HG03565 (cell line): ENCODE measurements around the gene PNMA6E.

Experiments used
- ATAC-seq: cut with Tn5 transposase; IDR thresholded peaks from one replicate; pipeline ENCODE4 v1.9.1; 2021; ENCODE audit warnings: mild to moderate bottlenecking, moderate library complexity; ENCODE audit not compliant: unreplicated experiment

The PNMA6E gene

GRCh38 chrX:153401133-153401764 lies at the start of gene PNMA6E:
PNMA6E (minus strand) TSS chrX:153401350; CDS start chrX:153398849, 2,501 bp downstream.
- ATAC-seq: no peak

- ATAC-seq: no peak
Observed at GRCh38 chrX:153450949-153451277, 49.8 kb upstream of the PNMA6E start.

- ATAC-seq: no peak
Observed at GRCh38 chrX:153450114-153450948, 49.2 kb upstream of the PNMA6E start.

DNA sequence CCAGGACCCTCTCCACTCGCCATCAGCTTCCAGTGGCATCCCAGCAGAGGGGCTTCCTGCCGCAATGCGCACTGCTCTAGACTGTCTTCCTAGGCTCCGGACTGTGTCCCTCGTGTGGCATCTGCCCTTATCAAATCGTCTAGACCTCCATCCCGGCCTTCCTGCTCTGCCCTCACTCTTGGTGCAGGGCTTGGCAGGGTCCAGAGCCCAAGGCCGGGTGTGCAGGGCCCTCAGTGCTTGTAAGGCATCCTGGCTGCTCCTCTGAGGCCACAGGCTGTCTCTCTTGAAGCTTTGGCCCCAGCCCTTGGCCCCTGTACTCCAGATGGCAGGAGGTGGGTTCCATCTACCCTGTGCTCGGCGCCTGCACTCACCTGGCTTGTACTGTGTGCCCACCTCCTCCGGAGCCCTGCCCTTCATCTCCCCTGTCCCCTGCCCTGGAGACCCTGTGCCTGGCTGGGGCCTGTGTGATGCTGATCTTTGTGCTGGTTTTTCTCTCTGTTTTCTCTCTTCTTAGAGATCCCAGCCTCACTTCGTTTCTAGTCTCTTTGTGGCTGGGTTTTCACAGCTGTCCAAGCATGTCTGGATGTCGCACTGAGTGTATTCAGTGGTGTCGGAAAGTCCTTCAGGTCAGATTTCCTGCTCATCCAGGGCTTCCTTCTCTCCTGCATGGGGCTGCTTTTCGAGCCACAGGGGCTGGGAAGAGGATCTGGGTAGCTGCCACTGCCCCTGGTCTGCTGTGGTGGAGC lies 48.4 kb upstream of the PNMA6E start:
- ATAC-seq: no peak

DNA sequence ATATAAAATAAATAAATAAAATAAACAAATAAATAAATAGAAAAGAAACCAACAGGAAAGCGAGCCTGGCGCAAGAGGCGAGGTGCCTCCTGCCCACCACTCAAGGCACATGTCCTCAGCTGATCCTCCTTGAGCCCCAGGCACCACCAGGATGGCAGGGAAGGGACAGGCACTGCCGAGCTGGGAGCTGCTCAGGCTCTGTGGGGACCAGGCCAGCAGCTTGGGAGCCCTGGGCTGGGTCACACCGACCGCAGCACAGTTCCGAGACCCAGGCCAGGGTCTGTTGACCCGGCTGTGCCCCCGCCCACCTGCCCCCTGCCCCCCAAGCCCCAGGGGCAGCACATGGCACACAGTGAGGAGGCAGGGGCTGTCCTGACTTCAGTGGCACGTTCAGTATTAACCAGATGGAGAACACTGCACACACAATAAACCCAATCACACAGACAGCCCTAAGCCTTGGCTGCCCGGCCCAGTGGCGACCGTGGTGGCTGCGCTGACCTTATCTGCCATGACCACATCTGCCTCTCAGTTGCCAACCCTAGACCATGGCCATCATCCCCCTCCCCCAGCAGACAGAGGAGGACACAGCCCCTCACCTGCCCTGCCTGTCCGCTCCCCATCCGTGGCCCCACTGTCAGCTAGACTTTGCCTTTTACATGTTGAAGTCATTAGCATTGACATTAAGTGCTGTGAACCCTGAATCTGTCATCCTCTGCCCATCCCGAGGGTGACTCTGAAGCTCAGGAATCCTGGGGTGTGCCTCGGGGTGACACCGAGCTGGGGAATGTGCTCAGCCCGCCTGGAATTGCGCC lies 47.6 kb upstream of the PNMA6E start:
- no peak for ATAC-seq

DNA sequence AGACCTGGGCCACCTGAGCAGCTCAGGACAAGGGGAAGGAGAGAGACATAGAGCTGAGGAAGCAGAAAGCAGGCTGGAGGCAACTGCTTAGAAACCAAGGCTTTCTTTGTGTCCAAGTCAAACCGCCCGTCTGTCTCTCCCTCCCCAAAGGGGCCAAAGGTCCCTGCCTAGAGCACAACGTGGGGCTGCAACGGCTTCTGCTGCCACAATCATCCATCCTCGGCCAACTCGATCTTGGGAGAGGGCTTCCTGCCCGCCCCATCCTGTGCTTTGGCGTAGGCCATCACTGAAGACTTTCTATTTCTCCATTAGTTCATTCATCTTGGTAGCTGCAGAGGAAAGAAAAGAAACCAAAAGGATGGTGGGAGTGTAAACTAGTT lies 46.4 kb upstream of the PNMA6E start:
- no peak for ATAC-seq

GRCh38 chrX:153446950-153447580 lies 45.9 kb upstream of the PNMA6E start:
- no peak for ATAC-seq

DNA sequence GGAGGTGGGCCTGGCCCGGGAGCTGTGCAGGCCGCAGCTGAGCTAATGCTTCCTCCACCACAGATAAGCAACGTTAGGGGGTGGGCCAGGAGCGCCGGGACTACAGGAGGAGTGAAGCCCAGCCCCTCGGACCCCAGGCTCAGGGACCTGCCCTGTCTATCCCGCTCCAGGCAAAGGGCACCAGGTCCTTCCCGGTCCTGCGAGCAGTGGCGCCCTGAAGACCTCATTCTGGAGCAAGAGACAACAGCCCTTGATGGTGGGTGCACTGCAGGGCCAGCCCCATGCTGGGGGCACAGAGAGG lies 45.4 kb upstream of the PNMA6E start:
- ATAC-seq: no peak

DNA sequence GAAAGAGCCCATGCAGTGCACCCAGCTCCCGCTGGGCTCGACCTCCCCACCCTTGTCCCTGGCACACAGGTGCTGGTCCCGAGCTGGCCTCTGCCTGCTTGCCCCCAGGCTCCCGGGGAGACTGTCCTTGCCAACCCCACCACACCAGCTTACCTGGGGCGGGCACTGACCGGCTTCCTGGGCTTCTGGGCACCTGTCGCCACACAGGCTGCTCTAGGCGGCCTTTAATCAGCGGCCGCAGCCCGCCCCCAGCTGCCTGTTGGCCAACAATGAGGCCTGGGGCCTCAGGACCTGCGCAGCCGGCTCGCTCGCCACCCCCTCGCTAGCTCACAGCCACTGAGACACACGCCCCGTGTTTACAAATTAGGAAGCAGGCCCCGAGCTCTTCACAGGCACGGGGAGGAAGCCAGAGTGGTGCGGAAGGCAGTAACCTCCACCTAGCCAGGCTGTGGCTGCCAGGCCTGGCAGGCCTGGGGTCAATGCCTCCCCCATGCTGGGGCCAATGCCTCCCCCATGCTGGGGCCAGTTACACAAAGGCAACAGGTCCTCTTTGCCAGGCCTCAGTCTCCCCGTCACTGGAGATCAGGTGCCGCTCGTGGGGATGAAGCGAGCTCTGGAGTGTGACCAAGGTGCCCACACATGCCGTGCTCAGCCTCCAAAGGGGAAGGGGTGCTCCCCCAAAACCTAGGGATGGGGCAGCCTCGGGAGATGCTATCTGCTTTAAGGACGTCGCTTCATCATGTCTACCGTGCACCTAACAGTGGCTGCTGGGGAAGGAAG lies 44.9 kb upstream of the PNMA6E start, which contains the start of gene TREX2:
TREX2 (minus strand) TSS at position 201 of the 780 bp plus-strand sequence. CDS start 626 bp downstream, outside the sequence.
- no peak for ATAC-seq

- ATAC-seq: no peak
Observed at GRCh38 chrX:153445106-153445855, 44.1 kb upstream of the PNMA6E start.

- no peak for ATAC-seq
Observed at GRCh38 chrX:153444333-153445011, 43.3 kb upstream of the PNMA6E start.

- ATAC-seq: no peak
Observed at GRCh38 chrX:153443476-153444332, 42.6 kb upstream of the PNMA6E start.

DNA sequence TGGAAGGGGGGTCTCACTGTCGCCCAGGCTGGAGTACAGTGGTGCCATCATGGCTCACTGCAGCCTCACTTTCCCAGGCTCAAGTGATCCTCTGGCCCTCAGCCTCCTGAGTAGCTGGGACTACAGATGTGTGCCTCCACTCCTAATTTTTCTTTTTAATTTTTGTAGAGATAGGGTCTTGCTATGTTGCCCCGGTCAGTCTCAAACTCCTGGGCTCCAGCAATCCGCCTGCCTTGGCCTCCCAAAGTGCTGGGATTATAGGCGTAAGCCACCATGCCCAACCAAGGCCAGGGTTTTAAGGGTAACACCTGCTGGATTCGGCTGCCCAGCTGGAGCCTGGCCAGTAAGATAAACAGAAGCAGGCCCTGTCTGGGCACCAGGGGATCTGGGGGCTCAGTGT lies 41.3 kb upstream of the PNMA6E start:
- ATAC-seq: no peak

- ATAC-seq: no peak
Observed at GRCh38 chrX:153441981-153442380, 40.8 kb upstream of the PNMA6E start.

GRCh38 chrX:153441296-153441695 lies 40.1 kb upstream of the PNMA6E start:
- ATAC-seq: no peak

DNA sequence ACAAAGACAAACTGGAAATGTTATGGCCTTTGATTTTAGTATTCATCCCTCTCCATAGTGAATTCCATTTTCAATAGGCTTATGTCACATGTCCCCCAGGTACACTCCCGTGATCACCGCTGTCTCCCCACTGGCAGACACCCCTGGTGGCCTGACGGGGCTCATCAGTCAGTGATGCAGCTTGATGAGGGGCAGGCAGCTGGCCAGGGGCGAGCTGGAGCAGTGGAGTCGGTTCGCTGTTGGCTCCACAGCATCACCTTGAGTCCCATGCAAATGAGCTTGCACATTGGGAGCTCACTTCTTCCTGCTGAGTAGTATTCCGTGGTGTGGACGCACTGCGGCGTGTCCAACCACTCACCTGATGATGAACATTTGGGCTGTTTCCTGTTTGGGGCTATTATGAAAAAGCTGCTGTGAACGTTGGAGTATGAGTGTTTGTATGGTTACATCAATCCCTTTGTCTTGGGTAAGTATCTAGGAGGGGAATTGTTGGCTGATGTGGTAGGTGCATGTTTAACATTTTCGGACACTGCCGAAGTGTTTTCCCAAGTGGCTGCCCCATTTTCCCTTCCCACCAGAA lies 39.5 kb upstream of the PNMA6E start:
- no peak for ATAC-seq

DNA sequence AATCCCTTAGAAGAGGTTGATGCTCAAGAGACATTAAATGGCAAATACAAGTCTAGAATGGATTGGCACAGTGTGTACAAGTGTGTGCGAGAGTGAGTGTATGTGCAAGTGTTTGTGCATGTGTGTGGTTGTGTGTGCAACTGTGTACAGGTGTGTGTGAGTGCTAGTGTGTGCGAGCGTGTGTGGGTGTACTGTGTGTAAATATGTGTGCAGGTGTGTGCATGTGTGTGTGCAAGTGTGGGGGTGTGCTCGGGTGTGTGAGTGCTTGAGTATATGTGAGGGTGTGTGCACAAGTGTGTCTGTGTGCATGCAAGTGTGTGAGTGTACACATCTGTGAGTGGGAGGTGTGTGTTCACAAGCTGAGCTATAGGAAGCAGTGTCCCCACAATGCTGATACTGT lies 38.8 kb upstream of the PNMA6E start:
- no peak for ATAC-seq
